Measurements from ENCODE around the gene TMEM233. TPM values are rescaled to one million over a fixed set of nuclear protein-coding genes. Genes with fewer than 3 reads are reported as not detected.
A peak's percentile ranks its signal among the peaks of the same experiment; 100 is the strongest.

The TMEM233 gene
- polyA plus RNA-seq (ENCODE audit: insufficient read length in 3 of 3): 1 to 10 TPM; 1.0 to 1.7 (median 1.3) TPM

- no peak for DNase-seq (ENCODE audit: low read depth in 3 of 3, low spot score in 2 of 3)
Observed at GRCh38 chr12:119593578-119594398, at the start of gene TMEM233. TSS of gene TMEM233 (plus strand) at chr12:119593774. CDS start at chr12:119593849, 75 bp downstream.

DNA sequence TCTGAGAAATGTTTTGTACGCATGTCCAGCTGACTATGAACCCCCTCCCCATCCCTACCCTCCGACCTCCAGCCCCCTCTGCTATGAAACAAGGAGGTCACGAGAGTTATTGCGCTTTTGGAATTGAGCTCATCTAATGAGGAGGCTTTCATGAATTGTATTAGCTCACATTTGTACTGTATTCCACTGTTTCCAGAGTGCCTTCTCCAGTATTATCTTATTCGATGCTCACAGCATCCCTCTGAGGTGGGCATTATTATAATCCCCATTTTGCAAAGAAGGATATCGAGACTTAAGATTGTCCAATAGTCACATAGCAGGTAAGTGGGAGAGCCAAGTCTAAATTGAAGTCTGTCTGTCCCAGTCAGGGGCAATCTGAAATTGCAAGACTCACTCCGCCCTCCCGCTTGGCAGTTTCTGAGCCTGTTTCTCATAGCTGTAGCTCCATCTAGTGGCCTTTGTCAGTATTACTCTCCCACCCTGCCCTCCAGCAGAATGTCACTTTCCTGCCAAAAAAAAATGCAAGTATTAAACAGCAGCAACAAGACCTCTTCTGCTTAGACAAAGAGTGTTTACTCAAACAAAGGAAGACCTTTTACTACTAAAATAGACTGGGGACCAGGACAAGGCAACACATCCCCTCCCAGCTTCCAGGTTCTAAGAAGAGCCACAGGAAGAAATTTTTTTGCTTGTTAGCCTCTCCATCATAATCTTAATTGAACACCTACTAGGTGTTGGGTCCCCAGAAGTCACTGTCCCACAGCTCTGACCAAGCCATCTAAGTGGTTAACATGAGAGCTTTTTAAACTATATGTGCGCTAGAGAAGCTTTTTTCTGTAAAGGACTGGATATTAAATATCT, 48.6 kb upstream of the TMEM233 start:
- DNase-seq (ENCODE audit: low read depth in 3 of 3, low spot score in 2 of 3): peak; percentile 43 to 48 (median 44)

DNA sequence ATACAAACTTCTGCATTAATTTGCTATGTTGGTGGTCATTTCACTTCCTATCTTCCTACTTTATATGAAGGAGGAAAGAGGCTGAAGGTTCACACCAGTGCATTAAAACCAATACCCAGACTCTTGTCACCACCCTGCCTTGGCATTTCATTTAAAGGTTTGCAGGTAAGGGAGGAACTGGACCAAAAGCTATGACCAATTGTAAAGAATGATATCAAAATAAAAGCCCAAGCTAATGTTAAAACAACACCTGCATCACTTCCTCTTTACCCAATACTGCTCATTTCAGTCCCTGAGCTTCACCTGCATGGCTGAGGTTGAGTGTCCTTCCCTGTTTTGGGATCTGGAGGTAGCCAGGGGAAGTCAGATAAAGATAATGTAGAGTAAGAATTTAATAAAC, 47.2 kb upstream of the TMEM233 start:
- DNase-seq (ENCODE audit: low read depth in 3 of 3, low spot score in 2 of 3): no peak

DNA sequence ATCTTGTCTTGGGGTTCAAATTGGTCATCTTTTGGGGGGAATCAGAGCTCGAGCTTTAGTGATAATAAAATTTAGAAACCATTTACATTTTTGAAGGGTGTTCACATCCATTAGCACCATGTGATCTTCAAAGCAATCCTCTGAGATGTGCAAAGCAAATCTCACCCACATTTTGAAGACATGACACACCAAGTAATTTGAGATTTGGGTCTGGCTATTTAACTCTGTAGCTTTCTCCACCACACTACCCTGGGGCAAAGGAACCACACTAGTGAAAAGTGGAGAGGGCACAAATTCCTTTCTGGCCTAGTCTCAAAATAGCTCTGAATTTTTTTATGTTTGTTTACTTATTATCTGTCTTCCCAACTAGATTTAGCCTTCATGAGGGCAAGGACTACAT, 46.6 kb upstream of the TMEM233 start:
- DNase-seq (ENCODE audit: low read depth in 3 of 3, low spot score in 2 of 3): no peak

DNA sequence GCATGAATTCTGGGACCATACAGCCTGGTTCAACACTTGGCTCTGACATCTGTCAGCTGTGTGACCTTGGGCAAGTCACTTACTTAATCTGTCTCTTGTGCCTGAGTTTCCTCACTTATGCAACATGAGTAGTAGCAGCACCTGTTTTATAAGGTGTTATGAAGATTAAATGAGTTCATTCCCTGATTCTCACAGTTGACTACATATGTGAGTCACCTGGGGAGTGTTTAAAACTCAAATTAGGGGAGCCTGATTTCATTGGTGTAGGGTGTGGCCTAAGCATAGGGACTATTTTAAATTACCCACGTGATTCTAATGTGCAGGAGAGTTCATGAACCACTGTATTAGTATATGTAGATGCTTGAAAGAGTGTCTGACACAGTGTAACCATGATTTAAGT, 36.7 kb upstream of the TMEM233 start:
- no peak for DNase-seq (ENCODE audit: low read depth in 3 of 3, low spot score in 2 of 3)

GRCh38 chr12:119565404-119565803, 28.2 kb upstream of the TMEM233 start:
- DNase-seq (ENCODE audit: low read depth in 3 of 3, low spot score in 2 of 3): no peak

DNA sequence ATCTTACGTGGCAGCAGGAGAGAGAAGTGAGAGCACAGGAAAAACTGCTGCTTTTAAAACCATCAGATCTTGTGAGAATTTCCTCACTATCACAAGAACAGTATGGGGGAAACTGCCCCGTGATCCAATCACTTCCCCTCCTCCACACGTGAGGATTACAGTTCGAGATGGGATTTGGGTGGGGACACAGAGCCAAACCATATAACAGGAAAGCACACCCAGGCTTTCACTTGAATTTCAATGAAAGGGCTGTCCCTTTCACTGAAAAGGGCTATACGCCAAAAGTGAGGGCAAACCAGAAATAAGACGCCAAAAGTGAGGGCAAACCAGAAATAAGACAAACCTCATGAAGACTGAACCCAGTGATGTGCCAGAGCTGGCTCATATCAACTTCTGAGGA, 22.8 kb upstream of the TMEM233 start:
- no peak for DNase-seq (ENCODE audit: low read depth in 3 of 3, low spot score in 2 of 3)

GRCh38 chr12:119573086-119573485, 20.5 kb upstream of the TMEM233 start:
- no peak for DNase-seq (ENCODE audit: low read depth in 3 of 3, low spot score in 2 of 3)

DNA sequence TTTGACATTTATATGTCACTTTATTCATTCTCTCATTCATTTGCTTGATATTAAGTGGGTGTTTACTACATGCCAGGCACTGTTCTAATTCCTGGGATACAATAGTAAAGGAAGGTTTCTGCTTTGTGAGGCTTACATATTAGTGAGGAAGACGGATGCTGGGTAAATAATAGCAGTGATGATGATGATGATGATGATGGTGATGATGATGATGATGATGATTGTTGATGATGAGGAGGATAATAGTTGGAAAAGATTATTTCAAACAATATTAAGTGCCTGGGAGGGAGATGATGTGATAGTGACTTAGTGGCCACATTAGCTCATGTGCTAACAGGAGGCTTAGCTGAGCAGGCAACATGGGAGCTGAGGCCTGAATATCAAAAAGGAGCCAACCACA, 19.3 kb upstream of the TMEM233 start:
- no peak for DNase-seq (ENCODE audit: low read depth in 3 of 3, low spot score in 2 of 3)

DNA sequence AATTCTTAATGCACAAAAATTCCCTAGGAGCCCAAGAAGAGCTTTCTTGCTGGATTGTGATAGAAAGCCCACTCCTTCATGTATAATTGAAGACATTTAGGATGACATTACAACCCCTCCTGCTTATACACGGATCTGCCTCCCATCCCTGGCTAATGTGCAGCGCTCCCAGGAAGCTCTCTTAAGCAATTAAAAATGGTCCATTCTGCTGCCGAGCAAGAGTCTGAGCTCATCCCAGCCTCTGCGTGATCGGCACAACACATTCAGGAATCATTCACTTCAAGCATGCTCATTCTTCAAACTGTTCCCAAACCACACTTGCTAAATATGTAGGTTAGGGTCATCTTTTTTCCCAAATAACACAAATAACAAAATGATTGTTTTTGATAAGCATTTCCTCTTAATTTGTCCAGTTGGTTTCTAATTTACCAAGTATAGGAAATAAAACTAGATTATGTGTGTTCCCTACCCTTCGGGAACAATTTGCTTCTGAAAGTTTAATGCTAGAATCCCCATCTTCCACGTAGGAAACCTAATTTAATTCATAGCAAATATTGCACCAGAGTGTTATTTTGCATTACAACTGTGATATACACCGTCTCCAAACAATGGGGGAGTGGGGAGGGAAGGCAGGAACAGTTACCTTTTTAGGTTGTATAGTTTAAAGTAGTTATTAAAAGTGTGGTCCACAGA, 17.3 kb upstream of the TMEM233 start:
- no peak for DNase-seq (ENCODE audit: low read depth in 3 of 3, low spot score in 2 of 3)

DNA sequence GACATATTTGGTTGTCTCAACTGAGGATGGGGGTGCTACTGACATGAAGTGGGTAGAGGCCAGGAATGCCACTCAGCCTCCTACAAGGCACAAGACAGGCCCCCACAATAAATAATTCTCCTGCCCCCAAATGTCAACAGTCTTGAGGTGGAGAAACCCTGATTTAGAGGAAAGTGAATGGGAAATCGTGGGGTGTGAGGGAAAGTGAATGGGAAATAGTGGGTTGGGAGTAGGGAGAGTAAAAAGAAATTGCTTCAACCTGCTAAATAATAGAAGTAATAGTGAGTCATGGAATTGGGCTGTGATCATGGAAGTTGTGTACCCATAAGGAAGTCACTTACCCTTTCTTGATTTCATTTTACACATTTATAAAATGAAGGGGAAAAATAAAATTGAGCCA, 16.7 kb upstream of the TMEM233 start:
- no peak for DNase-seq (ENCODE audit: low read depth in 3 of 3, low spot score in 2 of 3)

- DNase-seq (ENCODE audit: low read depth in 3 of 3, low spot score in 2 of 3): no peak
Observed at GRCh38 chr12:119578112-119578511, 15.5 kb upstream of the TMEM233 start.

GRCh38 chr12:119589097-119589496, 4.5 kb upstream of the TMEM233 start:
- DNase-seq (ENCODE audit: low read depth in 3 of 3, low spot score in 2 of 3): no peak

GRCh38 chr12:119589634-119590033, 3.9 kb upstream of the TMEM233 start:
- no peak for DNase-seq (ENCODE audit: low read depth in 3 of 3, low spot score in 2 of 3)

- no peak for DNase-seq (ENCODE audit: low read depth in 3 of 3, low spot score in 2 of 3)
Observed at GRCh38 chr12:119592232-119592631, 1.3 kb upstream of the TMEM233 start.

DNA sequence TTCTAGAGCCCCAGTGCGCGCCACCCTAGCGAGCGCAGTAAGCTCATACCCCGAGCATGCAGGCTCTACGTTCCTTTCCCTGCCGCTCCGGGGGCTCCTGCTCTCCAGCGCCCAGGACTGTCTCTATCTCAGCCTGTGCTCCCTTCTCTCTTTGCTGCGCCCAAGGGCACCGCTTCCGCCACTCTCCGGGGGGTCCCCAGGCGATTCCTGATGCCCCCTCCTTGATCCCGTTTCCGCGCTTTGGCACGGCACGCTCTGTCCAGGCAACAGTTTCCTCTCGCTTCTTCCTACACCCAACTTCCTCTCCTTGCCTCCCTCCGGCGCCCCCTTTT, 791 bp downstream of the TMEM233 start:
- no peak for DNase-seq (ENCODE audit: low read depth in 3 of 3, low spot score in 2 of 3)

DNA sequence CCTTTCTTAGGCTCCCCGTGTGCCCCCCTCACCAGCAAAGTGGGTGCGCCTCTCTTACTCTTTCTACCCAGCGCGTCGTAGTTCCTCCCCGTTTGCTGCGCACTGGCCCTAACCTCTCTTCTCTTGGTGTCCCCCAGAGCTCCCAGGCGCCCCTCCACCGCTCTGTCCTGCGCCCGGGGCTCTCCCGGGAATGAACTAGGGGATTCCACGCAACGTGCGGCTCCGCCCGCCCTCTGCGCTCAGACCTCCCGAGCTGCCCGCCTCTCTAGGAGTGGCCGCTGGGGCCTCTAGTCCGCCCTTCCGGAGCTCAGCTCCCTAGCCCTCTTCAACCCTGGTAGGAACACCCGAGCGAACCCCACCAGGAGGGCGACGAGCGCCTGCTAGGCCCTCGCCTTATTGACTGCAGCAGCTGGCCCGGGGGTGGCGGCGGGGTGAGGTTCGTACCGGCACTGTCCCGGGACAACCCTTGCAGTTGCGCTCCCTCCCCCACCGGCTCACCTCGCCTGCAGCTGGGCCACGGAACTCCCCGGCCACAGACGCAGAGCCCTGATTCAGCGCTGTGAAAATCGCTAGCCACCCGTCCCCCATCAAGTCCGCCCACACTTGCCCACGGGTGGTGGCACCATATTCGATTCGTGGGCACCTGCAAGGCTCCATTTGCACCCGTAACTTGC, 1.3 kb downstream of the TMEM233 start:
- no peak for DNase-seq (ENCODE audit: low read depth in 3 of 3, low spot score in 2 of 3)

DNA sequence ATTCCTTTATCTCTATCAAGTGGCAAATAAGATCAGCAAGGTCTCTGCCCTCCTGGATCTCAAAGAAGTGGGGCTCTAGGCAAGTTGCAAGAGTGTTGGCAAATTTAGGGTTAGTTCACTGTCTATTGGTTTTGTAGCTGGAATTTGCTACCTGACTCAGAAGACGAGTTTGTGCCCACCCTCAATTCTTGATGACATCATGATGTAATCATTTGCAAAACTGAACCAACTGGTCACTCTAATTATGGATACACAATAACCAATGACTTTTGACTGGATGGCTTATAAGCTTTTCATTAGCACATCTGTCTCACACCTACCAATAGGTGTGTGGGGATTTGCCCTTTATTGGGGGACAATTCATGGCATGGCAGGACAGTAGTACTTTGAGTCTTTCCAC, 4.6 kb downstream of the TMEM233 start:
- DNase-seq (ENCODE audit: low read depth in 3 of 3, low spot score in 2 of 3): no peak

DNA sequence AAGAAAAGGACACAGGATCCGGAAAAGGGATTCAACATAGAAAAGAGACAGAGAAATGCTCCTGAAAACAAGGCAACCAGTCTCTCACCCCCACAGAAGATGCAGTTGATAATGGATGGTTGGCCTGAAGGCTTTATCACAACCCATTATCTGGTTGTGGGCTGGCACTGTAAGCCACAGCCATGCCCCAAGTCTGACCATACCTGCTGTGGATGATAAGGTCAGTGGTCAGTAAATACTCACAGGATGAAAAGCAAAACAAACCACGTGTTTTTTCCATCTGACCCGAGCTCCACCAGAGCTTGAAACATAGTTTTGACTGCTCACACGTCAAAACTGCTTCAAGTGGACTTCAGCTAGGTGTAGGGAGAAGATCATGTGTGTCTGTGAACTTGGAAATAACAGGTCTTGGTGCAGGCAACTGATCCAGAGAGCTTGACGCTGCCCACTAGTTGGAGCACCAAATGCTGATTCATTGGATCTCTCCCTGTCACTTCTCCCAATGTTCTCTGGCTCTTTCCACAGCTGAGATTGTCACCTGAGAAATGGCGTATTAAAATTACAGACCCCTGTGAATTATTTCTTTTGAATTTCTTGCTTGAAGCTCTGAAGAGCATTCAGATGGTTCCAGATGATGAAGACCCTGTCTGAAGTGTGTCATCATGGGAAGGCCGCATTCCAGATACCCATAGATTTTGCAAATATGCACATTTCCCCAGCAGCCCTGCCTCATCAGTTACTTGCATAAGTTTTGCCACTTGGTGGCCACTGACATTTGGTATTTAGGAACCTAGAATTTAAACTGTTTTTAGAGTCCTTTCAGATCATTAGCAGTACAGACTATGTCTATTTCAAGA, 8.5 kb downstream of the TMEM233 start:
- no peak for DNase-seq (ENCODE audit: low read depth in 3 of 3, low spot score in 2 of 3)

GRCh38 chr12:119602734-119603094, 9.1 kb downstream of the TMEM233 start:
- DNase-seq (ENCODE audit: low read depth in 3 of 3, low spot score in 2 of 3): no peak
